PC-3 (cell line): ENCODE measurements around the gene SLC4A4.

Experiments
- CTCF ChIP-seq: fragments of 300-600 bp; sonication (generic); conservative IDR thresholded peaks from 2 replicates; pipeline ENCODE4 v1.5.1; 2017; ENCODE audit warnings: antibody characterized with exemption, low read depth, mild to moderate bottlenecking, low read length
- EZH2 ChIP-seq: fragments of 300-600 bp; sonication (generic); IDR thresholded peaks from one replicate; pipeline ENCODE4 v1.6.1; 2017; ENCODE audit warnings: antibody characterized with exemption, mild to moderate bottlenecking, low read length; ENCODE audit not compliant: unreplicated experiment

GRCh38 chr4:71609167-71609566, 270.3 kb downstream of the SLC4A4 start:
- TF ChIP-seq CTCF (no peak), EZH2 (no peak)
